Stimulated activated CD4-positive, alpha-beta T cell treated with anti-CD3 and anti-CD28 coated beads, Interleukin-4, amount 100 ng/mL, for 24 hours (primary cell): ENCODE data around the gene TLCD2.
A peak's percentile ranks its signal among the peaks of the same experiment; 100 is the strongest.
"Not testable (repeated sequence)": the region's sequence is repeated elsewhere in the genome, so short reads cannot be mapped to it uniquely, and the experiment has no call there.

Experiments
- DNase-seq: peaks from one replicate; pipeline ENCODE4 v3.0.0-alpha.2; 2020

TLCD2 gene

GRCh38 chr17:1735834-1736347 is 25.7 kb upstream of the TLCD2 start:
- DNase-seq: no peak

DNA sequence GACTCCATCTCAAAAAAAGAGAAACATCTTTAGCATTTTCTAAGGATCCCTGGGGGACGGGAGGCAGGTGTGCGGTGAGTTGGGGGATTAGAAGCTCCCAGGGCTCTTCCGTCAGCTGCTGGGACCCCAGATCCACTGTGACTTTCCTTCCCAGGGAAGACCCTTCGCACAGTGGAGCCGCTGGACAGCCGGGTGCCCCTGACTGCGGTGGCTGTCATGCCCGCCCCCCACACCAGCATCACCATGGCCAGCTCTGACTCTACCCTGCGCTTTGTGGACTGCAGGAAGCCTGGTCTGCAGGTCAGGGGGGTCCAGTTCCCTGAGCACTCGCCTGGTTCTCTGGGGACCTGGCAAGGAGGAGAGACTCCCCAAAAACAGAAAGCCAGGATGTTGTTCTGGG is 25.2 kb upstream of the TLCD2 start:
- no peak for DNase-seq

GRCh38 chr17:1733759-1734158 is 23.6 kb upstream of the TLCD2 start:
- no peak for DNase-seq

DNA sequence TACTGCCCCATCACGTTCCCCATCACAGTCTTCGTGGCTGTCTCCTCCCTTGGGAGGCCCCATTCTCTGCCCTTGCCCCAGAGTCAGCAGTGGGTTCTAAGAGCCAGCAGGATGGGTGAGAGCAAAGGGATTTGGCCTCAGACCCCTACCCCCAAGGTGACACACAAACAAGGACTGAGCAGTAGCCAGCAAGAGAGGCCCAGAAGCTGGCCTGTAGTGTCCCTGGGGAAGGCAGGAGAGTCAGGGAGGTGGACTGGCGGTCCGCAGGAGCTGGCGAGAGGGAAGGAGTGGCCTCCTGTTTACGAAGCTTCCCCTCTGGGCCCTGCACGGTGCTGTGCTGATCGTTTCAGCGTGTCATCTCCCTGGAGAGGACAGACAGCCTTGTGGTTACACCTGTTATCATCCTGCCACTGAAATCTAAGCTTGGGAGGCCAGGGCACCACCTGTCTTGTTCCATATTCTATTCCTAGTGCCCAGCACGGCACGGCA is 22.7 kb upstream of the TLCD2 start:
- DNase-seq: no peak

GRCh38 chr17:1732241-1732832 is 22.2 kb upstream of the TLCD2 start:
- no peak for DNase-seq

DNA sequence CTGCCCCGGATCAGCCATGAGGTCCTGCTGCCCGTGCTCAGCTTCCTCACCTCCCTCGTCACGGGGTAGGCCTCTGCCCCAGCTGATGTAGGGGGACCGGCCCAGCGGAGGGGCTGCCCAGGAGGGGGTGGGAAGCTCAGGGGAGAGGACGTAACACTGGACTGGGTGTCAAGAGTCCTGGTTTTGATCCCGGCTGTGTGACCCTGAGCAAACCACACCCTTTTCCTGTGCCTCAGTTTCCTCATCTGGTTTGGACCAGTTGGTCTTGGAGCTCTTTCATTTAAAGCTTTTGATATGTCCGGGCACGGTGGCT is 21.0 kb upstream of the TLCD2 start:
- DNase-seq: no peak

DNA sequence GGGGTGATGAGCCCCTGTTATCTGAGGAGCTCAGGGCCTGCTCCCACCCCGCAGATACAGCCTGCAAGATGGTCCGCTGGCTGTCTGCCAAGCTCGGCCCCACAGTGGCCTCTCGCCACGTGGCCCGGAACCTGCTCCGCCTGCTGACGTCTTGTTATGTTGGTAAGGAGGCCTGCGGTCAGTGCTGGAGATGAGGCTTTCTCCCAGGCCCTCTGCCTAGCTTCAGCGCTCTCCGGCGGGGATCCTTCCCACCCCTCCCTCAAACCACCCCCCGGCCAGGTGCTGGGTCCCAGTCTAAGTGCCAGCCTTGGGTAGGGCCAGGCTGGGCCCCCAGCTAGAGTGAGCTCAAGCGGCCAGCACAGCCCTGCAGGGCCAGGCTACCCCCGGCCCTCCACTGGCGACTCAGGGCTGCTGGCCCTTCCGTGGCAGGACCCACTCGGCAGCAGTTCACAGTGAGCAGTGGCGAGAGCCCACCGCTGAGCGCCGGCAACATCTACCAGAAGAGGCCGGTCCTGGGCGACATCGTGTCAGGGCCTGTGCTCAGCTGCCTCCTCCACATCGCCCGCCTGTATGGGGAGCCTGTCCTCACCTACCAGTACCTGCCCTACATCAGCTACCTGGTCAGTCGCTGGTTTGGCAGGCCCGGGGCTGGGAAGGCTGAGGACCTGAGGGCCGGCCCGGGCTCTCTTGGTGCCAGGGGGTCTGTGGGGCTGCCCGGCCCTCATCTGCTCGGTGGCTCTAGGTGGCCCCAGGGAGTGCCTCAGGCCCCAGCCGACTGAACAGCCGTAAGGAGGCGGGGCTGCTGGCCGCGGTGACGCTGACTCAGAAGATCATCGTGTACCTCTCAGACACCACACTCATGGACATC is 20.4 kb upstream of the TLCD2 start:
- DNase-seq: no peak

- DNase-seq: no peak
Observed at GRCh38 chr17:1729966-1730325, 19.8 kb upstream of the TLCD2 start.

- no peak for DNase-seq
Observed at GRCh38 chr17:1727876-1728630, 17.9 kb upstream of the TLCD2 start.

DNA sequence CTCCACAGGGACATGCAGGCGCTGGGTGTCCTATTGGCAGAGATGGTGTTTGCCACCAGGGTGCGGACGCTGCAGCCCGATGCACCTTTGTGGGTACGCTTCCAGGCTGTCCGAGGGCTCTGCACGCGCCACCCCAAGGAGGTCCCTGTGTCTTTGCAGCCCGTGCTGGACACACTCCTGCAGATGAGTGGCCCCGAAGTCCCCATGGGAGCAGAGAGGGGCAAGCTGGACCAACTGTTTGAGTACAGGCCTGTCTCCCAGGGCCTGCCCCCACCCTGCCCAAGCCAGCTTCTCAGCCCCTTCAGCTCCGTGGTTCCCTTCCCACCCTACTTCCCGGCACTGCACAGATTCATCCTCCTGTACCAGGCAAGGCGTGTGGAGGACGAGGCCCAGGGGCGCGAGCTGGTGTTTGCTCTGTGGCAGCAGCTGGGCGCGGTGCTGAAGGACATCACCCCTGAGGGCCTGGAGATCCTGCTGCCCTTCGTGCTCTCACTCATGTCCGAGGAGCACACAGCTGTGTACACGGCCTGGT is 17.1 kb upstream of the TLCD2 start:
- DNase-seq: no peak

GRCh38 chr17:1726626-1727257 is 16.6 kb upstream of the TLCD2 start:
- DNase-seq: no peak

DNA sequence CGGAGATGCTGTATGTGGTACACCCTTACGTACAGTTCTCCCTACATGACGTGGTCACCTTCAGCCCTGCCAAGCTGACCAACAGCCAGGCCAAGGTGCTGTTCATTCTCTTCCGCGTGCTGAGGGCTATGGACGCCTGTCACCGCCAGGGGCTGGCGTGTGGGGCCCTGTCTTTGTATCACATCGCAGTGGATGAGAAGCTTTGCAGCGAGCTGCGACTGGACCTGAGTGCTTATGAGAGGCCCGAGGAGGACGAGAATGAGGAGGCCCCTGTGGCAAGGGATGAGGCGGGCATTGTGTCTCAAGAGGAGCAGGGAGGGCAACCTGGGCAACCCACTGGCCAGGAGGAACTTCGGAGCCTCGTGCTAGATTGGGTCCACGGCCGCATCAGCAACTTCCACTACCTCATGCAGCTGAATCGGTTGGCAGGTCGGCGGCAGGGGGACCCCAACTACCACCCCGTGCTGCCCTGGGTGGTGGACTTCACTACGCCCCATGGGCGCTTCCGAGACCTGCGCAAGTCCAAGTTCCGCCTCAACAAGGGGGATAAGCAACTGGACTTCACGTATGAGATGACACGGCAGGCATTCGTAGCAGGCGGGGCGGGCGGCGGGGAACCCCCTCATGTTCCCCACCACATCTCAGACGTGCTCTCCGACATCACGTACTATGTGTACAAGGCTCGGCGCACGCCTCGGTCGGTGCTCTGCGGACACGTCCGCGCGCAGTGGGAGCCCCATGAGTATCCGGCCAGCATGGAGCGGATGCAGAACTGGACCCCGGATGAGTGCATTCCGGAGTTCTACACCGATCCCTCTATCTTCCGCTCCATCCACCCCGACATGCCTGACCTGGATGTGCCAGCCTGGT is 15.7 kb upstream of the TLCD2 start:
- DNase-seq: no peak

GRCh38 chr17:1724869-1725641 is 14.9 kb upstream of the TLCD2 start:
- no peak for DNase-seq

DNA sequence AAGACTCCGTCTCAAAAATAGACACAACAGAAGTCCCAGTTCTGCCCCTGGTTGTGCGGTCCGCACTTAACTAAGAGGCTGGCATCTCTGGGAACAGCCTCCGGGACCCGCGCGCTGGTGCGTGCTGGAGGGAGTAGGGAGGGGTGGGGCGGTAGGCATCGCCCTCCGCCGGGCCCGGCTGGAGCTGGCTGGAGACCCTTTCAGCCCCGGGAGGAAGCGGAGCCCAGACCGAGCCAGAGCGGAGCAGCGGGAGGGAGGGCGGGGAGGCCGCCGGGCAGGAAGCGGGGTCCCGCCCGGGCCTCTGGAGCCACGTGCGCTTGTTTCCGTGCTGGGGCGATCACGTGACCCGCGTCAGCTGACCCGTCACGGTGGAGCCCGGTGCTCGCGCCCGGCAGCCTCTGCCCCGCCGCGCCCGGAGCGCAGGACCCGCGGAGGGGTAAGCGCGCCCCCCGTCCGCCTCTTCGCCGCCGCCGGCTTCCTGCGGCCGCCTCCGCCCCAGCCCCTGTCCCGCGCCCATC is 14.2 kb upstream of the TLCD2 start, which contains the start of gene WDR81:
WDR81 (plus strand) TSS at position 354 of the 518 bp plus-strand sequence. CDS start 256 bp downstream, outside the sequence.
- DNase-seq: peak; percentile 89

- not testable (repeated sequence) for DNase-seq
Observed at GRCh38 chr17:1722022-1722421, 11.8 kb upstream of the TLCD2 start.

DNA sequence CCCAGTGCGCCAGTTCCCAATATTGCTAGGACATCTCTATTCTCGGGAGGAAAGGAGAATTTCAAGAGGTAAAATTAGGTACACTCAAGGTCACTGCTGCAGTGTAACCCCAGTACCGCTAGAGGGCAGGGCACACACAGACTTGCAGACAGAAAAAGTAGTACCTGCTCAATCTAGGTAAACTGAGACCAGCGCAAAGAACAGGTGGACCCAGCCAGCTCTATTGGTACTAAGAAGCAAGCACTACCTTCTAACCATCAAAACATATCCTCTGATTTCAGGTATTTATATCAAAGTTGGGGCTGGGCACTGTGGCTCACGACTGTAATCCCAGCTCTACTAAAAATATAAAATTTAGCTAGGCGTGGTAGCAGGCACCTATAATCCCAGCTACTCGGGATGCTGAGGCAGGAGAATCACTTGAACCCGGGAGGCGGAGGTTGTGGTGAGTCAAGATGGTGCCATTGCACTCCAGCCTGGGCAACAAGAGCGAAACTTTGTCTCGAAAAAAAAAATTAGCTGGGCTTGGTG is 10.7 kb upstream of the TLCD2 start:
- DNase-seq: peak; percentile 77

- DNase-seq: no peak
Observed at GRCh38 chr17:1718362-1719165, 8.4 kb upstream of the TLCD2 start.

- DNase-seq: peak; percentile 93
Observed at GRCh38 chr17:1716912-1717695, 6.9 kb upstream of the TLCD2 start.
